DND-41 (cell line): ENCODE measurements around the gene KDM5A.

Experiments
- ATAC-seq: fragments of 200-7000 bp; cut with Tn5 transposase; 3 replicates; pipeline ENCODE4 v1.9.1; 2021; ENCODE audit warnings: low read depth; ENCODE audit not compliant: insufficient read depth
- DNase-seq: peaks from one replicate; pipeline ENCODE4 v3.0.0-alpha.2; 2020
- H2AFZ ChIP-seq: 2 replicates; pipeline ENCODE4 v1.6.0; 2012; ENCODE audit warnings: low read depth, low read length
- H3K27ac ChIP-seq: 2 replicates; pipeline ENCODE4 v1.5.1; 2012; ENCODE audit warnings: low read length, inconsistent platforms
- H3K27me3 ChIP-seq: fragments of 200-600 bp; sonication (generic); 2 replicates; pipeline ENCODE4 v1.6.0; 2012; ENCODE audit warnings: low read length, mild to moderate bottlenecking, inconsistent platforms; ENCODE audit not compliant: insufficient read depth, poor library complexity
- H3K36me3 ChIP-seq: 2 replicates; pipeline ENCODE4 v1.5.1; 2012; ENCODE audit warnings: low read length, inconsistent platforms; ENCODE audit not compliant: insufficient read depth
- H3K4me1 ChIP-seq: 2 replicates; pipeline ENCODE4 v1.5.1; 2012; ENCODE audit warnings: mild to moderate bottlenecking, low read length; ENCODE audit not compliant: insufficient read depth
- H3K4me2 ChIP-seq: 2 replicates; pipeline ENCODE4 v1.6.0; 2012; ENCODE audit warnings: mild to moderate bottlenecking, moderate library complexity, low read length, inconsistent platforms; ENCODE audit not compliant: insufficient read depth
- H3K4me3 ChIP-seq, 2 experiments: fragments of 200-600 bp in 1 of 2; shearing (Covaris generic) in 1 of 2; 2 replicates each; pipeline ENCODE4 v1.5.1; 2012 to 2016; ENCODE audit warnings: inconsistent platforms in 2 of 2, low read length in 2 of 2, mild to moderate bottlenecking in 2 of 2, low read depth in 1 of 2, moderate library complexity in 1 of 2
- H3K79me2 ChIP-seq: 2 replicates; pipeline ENCODE4 v1.6.0; 2012; ENCODE audit warnings: low read length, inconsistent platforms; ENCODE audit not compliant: insufficient read depth
- H3K9ac ChIP-seq: 2 replicates; pipeline ENCODE4 v1.6.0; 2012; ENCODE audit warnings: low read depth, mild to moderate bottlenecking, inconsistent platforms, low read length, moderate library complexity
- H3K9me3 ChIP-seq: 2 replicates; pipeline ENCODE4 v1.5.1; 2012; ENCODE audit warnings: low read length, moderate library complexity, mild to moderate bottlenecking, inconsistent platforms; ENCODE audit not compliant: insufficient read depth, severe bottlenecking
- H4K20me1 ChIP-seq: 2 replicates; pipeline ENCODE4 v1.6.0; 2012; ENCODE audit warnings: low read length; ENCODE audit not compliant: insufficient read depth
- CTCF ChIP-seq: IDR thresholded peaks from 2 replicates; pipeline ENCODE4 v1.5.1; 2012; ENCODE audit warnings: borderline replicate concordance, low read length, moderate library complexity, mild to moderate bottlenecking; ENCODE audit not compliant: poor library complexity, severe bottlenecking; ENCODE audit errors: extremely low read depth
- EZH2 ChIP-seq: IDR thresholded peaks from 3 replicates; pipeline ENCODE4 v1.6.1; 2012; ENCODE audit warnings: borderline replicate concordance, low read depth, mild to moderate bottlenecking, moderate library complexity, low read length, inconsistent platforms; ENCODE audit not compliant: severe bottlenecking

The KDM5A gene

GRCh38 chr12:291153-291723 is 97.9 kb downstream of the KDM5A start:
- Histone ChIP-seq H3K79me2 (peaks cover 2% of the 10 kb centered on the region; the same call in 1 of the 2 replicates), H3K36me3 (peaks cover 88% of the 10 kb centered on the region), H3K9me3 (no peaks in the 10 kb centered on the region), H3K4me1 (no peaks in the 10 kb centered on the region), H3K9ac (no peak overlapping the region), H3K4me2 (no peak overlapping the region), H3K27ac (no peak overlapping the region), H3K4me3 (no peak overlapping the region), H2AFZ (no peak overlapping the region), H3K27me3 (no peaks in the 10 kb centered on the region), H4K20me1 (no peaks in the 10 kb centered on the region; the same call in 1 of the 2 replicates)
- no peak for TF ChIP-seq CTCF
- no peak for TF ChIP-seq EZH2
- ATAC-seq (no peak), DNase-seq (no peak)

- no peak overlapping the region for H2AFZ ChIP-seq
- H3K4me2 ChIP-seq = no peak overlapping the region
- H3K9me3 ChIP-seq = no peaks in the 10 kb centered on the region
- H3K9ac ChIP-seq = no peak overlapping the region
- no peaks in the 10 kb centered on the region; the same call in 1 of the 2 replicates for H4K20me1 ChIP-seq
- H3K4me3 ChIP-seq = no peak overlapping the region
- no peak for TF ChIP-seq CTCF
- no peak for TF ChIP-seq EZH2
- H3K79me2 ChIP-seq = peaks cover 2% of the 10 kb centered on the region; the same call in 1 of the 2 replicates
- DNase-seq (no peak), ATAC-seq (no peak)
- no peaks in the 10 kb centered on the region for H3K27me3 ChIP-seq
- H3K27ac ChIP-seq = no peak overlapping the region
- H3K4me1 ChIP-seq = no peaks in the 10 kb centered on the region
- H3K36me3 ChIP-seq = peaks cover 86% of the 10 kb centered on the region
Observed at GRCh38 chr12:288687-289086, 100.4 kb downstream of the KDM5A start.

- no peak for ATAC-seq
- H3K27ac ChIP-seq = no peak overlapping the region
- no peak overlapping the region for H3K9ac ChIP-seq
- no peaks in the 10 kb centered on the region; the same call in 1 of the 2 replicates for H4K20me1 ChIP-seq
- no peaks in the 10 kb centered on the region for H3K27me3 ChIP-seq
- no peak overlapping the region for H2AFZ ChIP-seq
- peaks cover 2% of the 10 kb centered on the region; the same call in 1 of the 2 replicates for H3K79me2 ChIP-seq
- peaks cover 84% of the 10 kb centered on the region for H3K36me3 ChIP-seq
- TF ChIP-seq CTCF = no peak
- no peak for TF ChIP-seq EZH2
- DNase-seq = no peak
- no peaks in the 10 kb centered on the region for H3K9me3 ChIP-seq
- H3K4me3 ChIP-seq = no peak overlapping the region
- no peak overlapping the region for H3K4me2 ChIP-seq
- H3K4me1 ChIP-seq = no peaks in the 10 kb centered on the region
Observed at GRCh38 chr12:286531-287300, 102.4 kb downstream of the KDM5A start.
